Endothelial cell of umbilical vein (primary cell): ENCODE data around the gene TRAPPC5. TPM values are rescaled to one million over a fixed set of nuclear protein-coding genes. Genes with fewer than 3 reads are reported as not detected.

Source experiments
- BruUV-seq: library from RNA; stranded (reverse); fragments of 400-500 nt; replicated peaks from 2 replicates; lab custom pipeline; 2021; lab: Mats Ljungman, UMichigan
- CTCF ChIA-PET: fragments of 300-600, 350-600 bp; sonication (Branson Sonifier 250); formaldehyde crosslinking; loops from one replicate; lab custom pipeline; 2021; ENCODE audit warnings: antibody characterized with exemption, inconsistent platforms; lab: Charles Lee
- POLR2A ChIA-PET: fragments of 300-600, 350-600 bp; sonication (Branson Sonifier 250); formaldehyde crosslinking; loops from one replicate; lab custom pipeline; 2021; ENCODE audit warnings: antibody characterized with exemption, inconsistent platforms; lab: Charles Lee
- DNase-seq: peaks from one replicate; pipeline ENCODE4 v3.0.0-alpha.2; 2011; ENCODE audit warnings: low read depth, low spot score
- FAIRE-seq: peaks from 2 replicates; lab custom pipeline; 2011; peaks lifted over from hg19 to GRCh38; lab: Jason Lieb, UNC
- H2AFZ ChIP-seq: 2 replicates; pipeline ENCODE4 v1.6.0; 2012; ENCODE audit warnings: low read depth, low read length, control low read depth, inconsistent platforms
- H3K27ac ChIP-seq: 2 replicates; pipeline ENCODE4 v1.5.1; 2011; ENCODE audit warnings: low read depth, mild to moderate bottlenecking, control low read depth, low read length, moderate library complexity; ENCODE audit not compliant: insufficient read depth
- H3K27me3 ChIP-seq, 2 experiments: 2 replicates each; pipeline versions ENCODE4 v1.6.0 to v1.6.1; 2011; ENCODE audit warnings: low read length in 2 of 2, mixed read lengths in 1 of 2; ENCODE audit not compliant: control insufficient read depth in 2 of 2, insufficient read depth in 2 of 2
- H3K36me3 ChIP-seq, 2 experiments: 2 replicates in 1 of 2; 3 replicates in 1 of 2; pipeline ENCODE4 v1.5.1; 2011; ENCODE audit warnings: low read length in 2 of 2, mild to moderate bottlenecking in 1 of 2, moderate library complexity in 1 of 2; ENCODE audit not compliant: control insufficient read depth in 2 of 2, insufficient read depth in 2 of 2; ENCODE audit errors: extremely low read depth in 1 of 2
- H3K4me1 ChIP-seq: 3 replicates; pipeline ENCODE4 v1.5.1; 2011; ENCODE audit warnings: mild to moderate bottlenecking, low read length; ENCODE audit not compliant: control insufficient read depth, insufficient read depth; ENCODE audit errors: extremely low read depth
- H3K4me2 ChIP-seq: 2 replicates; pipeline ENCODE4 v1.6.1; 2011; ENCODE audit warnings: low read length, control low read depth, mixed read lengths; ENCODE audit not compliant: insufficient read depth
- H3K4me3 ChIP-seq, 3 experiments: fragments of 200-600 bp in 1 of 3; sonication (generic), shearing (Covaris generic) in 1 of 3; replicated peaks in 1 of 3; 2 replicates each; pipeline ENCODE4 v1.5.1; 2011 to 2016; ENCODE audit warnings: control low read depth in 3 of 3, low read length in 3 of 3, mild to moderate bottlenecking in 2 of 3, inconsistent platforms in 1 of 3, low read depth in 1 of 3, moderate library complexity in 1 of 3; ENCODE audit not compliant: insufficient read depth in 1 of 3
- H3K79me2 ChIP-seq: 2 replicates; pipeline ENCODE4 v1.6.0; 2012; ENCODE audit warnings: low read length, inconsistent platforms; ENCODE audit not compliant: control insufficient read depth, insufficient read depth
- H3K9ac ChIP-seq: replicated peaks from 2 replicates; pipeline ENCODE3; 2011; ENCODE audit warnings: low read length, control low read depth; ENCODE audit not compliant: insufficient read depth; ENCODE audit errors: extremely low read depth
- H3K9me1 ChIP-seq: replicated peaks from 3 replicates; pipeline ENCODE4 v1.6.0; 2011; ENCODE audit warnings: mild to moderate bottlenecking, low read length; ENCODE audit not compliant: control insufficient read depth, insufficient read depth; ENCODE audit errors: extremely low read depth
- H3K9me3 ChIP-seq: replicated peaks from 2 replicates; pipeline ENCODE4 v1.5.1; 2012; ENCODE audit warnings: low read length, inconsistent platforms; ENCODE audit not compliant: control insufficient read depth, insufficient read depth
- H4K20me1 ChIP-seq: replicated peaks from 2 replicates; pipeline ENCODE3; 2011; ENCODE audit warnings: mild to moderate bottlenecking, low read length; ENCODE audit not compliant: control insufficient read depth, insufficient read depth; ENCODE audit errors: extremely low read depth
- EZH2 ChIP-seq: IDR thresholded peaks from 2 replicates; pipeline ENCODE4 v1.6.1; 2012; ENCODE audit warnings: borderline replicate concordance, low read depth, mild to moderate bottlenecking, moderate library complexity, low read length, inconsistent platforms; ENCODE audit not compliant: severe bottlenecking
- GATA2 ChIP-seq: IDR thresholded peaks from 2 replicates; pipeline ENCODE4 v1.7.0; 2011; ENCODE audit warnings: low read depth, mild to moderate bottlenecking, moderate library complexity, mixed read lengths, low read length; ENCODE audit not compliant: insufficient read length, insufficient read depth
- MYC ChIP-seq: IDR thresholded peaks from one replicate; pipeline ENCODE4 v1.6.1; 2011; ENCODE audit warnings: mild to moderate bottlenecking, low read depth, low read length
- POLR2A ChIP-seq: IDR thresholded peaks from 2 replicates; pipeline ENCODE4 v1.6.1; 2012; ENCODE audit warnings: low read depth, mild to moderate bottlenecking, control low read depth, low read length
- POLR2AphosphoS5 ChIP-seq: IDR thresholded peaks from 2 replicates; pipeline ENCODE4 v1.6.1; 2012; ENCODE audit warnings: low read depth, mild to moderate bottlenecking, control low read depth, low read length, moderate library complexity; ENCODE audit not compliant: insufficient read depth
- dilution Hi-C: fragments of 300-500 bp; cut with MboI; formaldehyde crosslinking; loops from one replicate; pipeline ENCODE4 v1.15.0; 2019; ENCODE audit warnings: low sequenced_read_pairs; ENCODE audit not compliant: extremely low pct_ligation_motif_present
- intact Hi-C: fragments of 100-400 bp; cut with micrococcal nuclease; formaldehyde crosslinking; loops from one replicate; pipeline ENCODE4 v1.10.0; 2022
- polyA plus RNA-seq, 4 experiments: library from polyadenylated mRNA; depleted of rRNA in 3 of 4; stranded (reverse) in 3 of 4; unstranded in 1 of 4; fragments of >200 nt; gene quantifications; 2 replicates each; pipeline versions ENCODE4 v1.2.1 to v1.2.3, GENCODE V29; 2011 to 2012; ENCODE audit warnings: missing spikeins in 1 of 4
- total RNA-seq: library from RNA; stranded (reverse); gene quantifications from 2 replicates; pipeline ENCODE4 v1.2.3, GENCODE V29; 2021

Gene TRAPPC5
- total and polyA plus RNA-seq, 2 donors (not counting 3 experiments of a cell fraction or from before 2014, with no cell fraction given): 114 to 172 TPM

DNA sequence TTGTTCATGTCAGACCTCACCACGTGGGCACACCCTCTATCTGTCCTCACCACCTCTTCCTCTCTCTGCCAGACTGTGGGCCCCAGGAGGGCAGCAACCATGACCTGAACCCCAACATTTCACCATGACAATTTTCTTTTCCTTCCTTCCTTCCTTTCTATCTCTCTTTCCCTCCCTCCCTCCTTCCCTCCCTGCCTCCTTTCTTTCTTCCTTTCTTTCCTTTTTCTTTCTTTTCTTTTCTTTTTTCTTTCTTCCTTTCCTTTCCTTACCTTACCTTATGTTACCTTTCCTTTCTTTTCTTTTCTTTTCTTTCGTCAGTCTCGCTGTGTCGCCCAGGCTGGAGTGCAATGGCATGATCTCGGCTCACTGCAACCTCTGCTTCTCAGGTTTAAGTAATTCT lies 30.0 kb downstream of the TRAPPC5 start:
- no peaks in the 10 kb centered on the region for H3K4me1 ChIP-seq
- no peaks in the 10 kb centered on the region for H3K27me3 ChIP-seq
- CTCF ChIA-PET: no interaction called here
- TF ChIP-seq POLR2AphosphoS5 (no peak), POLR2A (no peak), GATA2 (no peak)
- no TSS peak for BruUV-seq
- POLR2A ChIA-PET: no interaction called here
- H3K4me2 ChIP-seq: no peak overlapping the region
- dilution Hi-C loops (no loop called here), intact Hi-C loops (no loop called here)
- DNase-seq (no peak), FAIRE-seq (no peak)
- no peak overlapping the region for H2AFZ ChIP-seq
- no peaks in the 10 kb centered on the region for H3K9me1 ChIP-seq
- H3K9me3 ChIP-seq: no peaks in the 10 kb centered on the region
- no peak overlapping the region for H3K27ac ChIP-seq
- H4K20me1 ChIP-seq: no peaks in the 10 kb centered on the region
- H3K9ac ChIP-seq: no peak overlapping the region
- no peaks in the 10 kb centered on the region for H3K79me2 ChIP-seq
- H3K36me3 ChIP-seq: no peaks in the 10 kb centered on the region
- H3K4me3 ChIP-seq: no peak overlapping the region

- H3K27me3 ChIP-seq: no peaks in the 10 kb centered on the region
- ChIA-PET CTCF (no interaction called here), POLR2A (no interaction called here)
- H3K79me2 ChIP-seq: no peaks in the 10 kb centered on the region
- TF ChIP-seq POLR2AphosphoS5 (no peak), GATA2 (no peak), MYC (no peak), POLR2A (no peak), EZH2 (no peak)
- FAIRE-seq (no peak), DNase-seq (no peak)
- no peaks in the 10 kb centered on the region for H3K9me1 ChIP-seq
- dilution Hi-C loops (no loop called here), intact Hi-C loops (no loop called here)
- H3K4me1 ChIP-seq: no peaks in the 10 kb centered on the region
- BruUV-seq: no TSS peak
- H3K9me3 ChIP-seq: no peaks in the 10 kb centered on the region
- H3K36me3 ChIP-seq: no peaks in the 10 kb centered on the region
- H3K4me2 ChIP-seq: no peak overlapping the region
- no peak overlapping the region for H3K9ac ChIP-seq
- H3K27ac ChIP-seq: no peak overlapping the region
- no peak overlapping the region for H2AFZ ChIP-seq
- H4K20me1 ChIP-seq: no peaks in the 10 kb centered on the region
- H3K4me3 ChIP-seq: no peak overlapping the region
These were observed 35.0 kb downstream of the TRAPPC5 start for GRCh38 chr19:7715671-7716070.
